ENCODE measurements around the gene GTF3C1.

DNA sequence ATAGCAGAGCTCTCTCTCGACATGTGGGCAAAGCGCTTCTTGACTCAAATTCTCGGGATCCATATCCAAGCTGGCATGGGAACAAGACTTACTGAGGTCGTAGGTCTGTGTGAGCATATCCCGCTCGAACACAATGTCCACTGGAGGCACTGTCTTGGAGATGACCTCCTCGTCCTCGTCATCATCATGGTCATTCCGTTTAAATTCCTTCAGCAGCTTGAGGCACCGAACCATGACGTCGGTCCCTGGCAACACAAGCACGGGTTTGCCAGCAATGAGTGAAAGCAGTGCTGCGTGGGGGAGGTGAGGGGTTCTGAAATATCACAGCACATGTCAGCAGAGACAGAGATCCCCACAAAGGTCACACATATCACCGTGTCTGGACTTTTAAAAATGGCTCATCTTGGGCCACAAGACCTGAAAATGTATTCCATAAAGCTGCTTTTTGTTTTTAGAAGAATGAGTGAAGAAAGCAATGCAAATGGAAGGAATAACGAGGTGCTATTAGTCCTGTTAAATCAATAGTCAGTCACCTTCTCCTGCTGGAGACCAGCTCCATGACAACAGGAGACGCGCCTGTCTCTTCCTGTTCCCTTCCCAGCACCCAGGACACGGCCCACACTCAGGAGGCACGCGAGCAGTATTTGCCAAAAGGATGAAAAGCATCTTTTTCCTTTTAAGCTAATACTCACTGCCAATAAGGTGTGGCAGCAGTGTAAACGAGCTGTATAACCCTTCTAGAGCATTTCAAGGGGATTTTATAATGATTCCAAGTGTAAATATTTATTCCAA lies 37.9 kb downstream of the GTF3C1 start:
- TF ChIP-seq POLR2A (IDR thresholded peaks at IDR 0.05; ENCODE audit: extremely low read depth, insufficient read length) (no peak), MYC (IDR thresholded peaks at IDR 0.05; ENCODE audit: low read depth, low read length) (no peak)
- TF ChIP-seq, protein P1, sequence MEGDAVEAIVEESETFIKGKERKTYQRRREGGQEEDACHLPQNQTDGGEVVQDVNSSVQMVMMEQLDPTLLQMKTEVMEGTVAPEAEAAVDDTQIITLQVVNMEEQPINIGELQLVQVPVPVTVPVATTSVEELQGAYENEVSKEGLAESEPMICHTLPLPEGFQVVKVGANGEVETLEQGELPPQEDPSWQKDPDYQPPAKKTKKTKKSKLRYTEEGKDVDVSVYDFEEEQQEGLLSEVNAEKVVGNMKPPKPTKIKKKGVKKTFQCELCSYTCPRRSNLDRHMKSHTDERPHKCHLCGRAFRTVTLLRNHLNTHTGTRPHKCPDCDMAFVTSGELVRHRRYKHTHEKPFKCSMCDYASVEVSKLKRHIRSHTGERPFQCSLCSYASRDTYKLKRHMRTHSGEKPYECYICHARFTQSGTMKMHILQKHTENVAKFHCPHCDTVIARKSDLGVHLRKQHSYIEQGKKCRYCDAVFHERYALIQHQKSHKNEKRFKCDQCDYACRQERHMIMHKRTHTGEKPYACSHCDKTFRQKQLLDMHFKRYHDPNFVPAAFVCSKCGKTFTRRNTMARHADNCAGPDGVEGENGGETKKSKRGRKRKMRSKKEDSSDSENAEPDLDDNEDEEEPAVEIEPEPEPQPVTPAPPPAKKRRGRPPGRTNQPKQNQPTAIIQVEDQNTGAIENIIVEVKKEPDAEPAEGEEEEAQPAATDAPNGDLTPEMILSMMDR (IDR thresholded peaks at IDR 0.05; ENCODE audit: low read depth, low read length), result no peak

Data from NB4 (cell line).